GM12878 (cell line): ENCODE data around the gene PROP1. TPM values are rescaled to one million over a fixed set of nuclear protein-coding genes. Genes with fewer than 3 reads are reported as not detected.

Experiments
- ATAC-seq: fragments of 200-7000 bp; cut with Tn5 transposase; 3 replicates; pipeline ENCODE4 v1.9.1; 2020; ENCODE audit warnings: mild to moderate bottlenecking, moderate library complexity
- BruUV-seq: library from RNA; stranded (reverse); fragments of 400-500 nt; replicated peaks from 2 replicates; lab custom pipeline; 2021; lab: Mats Ljungman, UMichigan
- CTCF ChIA-PET: fragments of 300-600 bp; sonication (Branson Sonifier 250); formaldehyde crosslinking; extraction: SDS; loops from one replicate; lab custom pipeline; 2021; ENCODE audit warnings: inconsistent platforms; lab: Yijun Ruan, JAX
- POLR2A ChIA-PET: fragments of 350-600 bp; formaldehyde crosslinking; extraction: SDS; loops from one replicate; lab custom pipeline; 2021; ENCODE audit warnings: inconsistent platforms; lab: Charles Lee
- RAD21 ChIA-PET: fragments of 300-600 bp; sonication (Branson Sonifier 250); formaldehyde crosslinking; loops from one replicate; lab custom pipeline; 2023; ENCODE audit warnings: antibody characterized with exemption; ENCODE audit not compliant: unreplicated experiment; lab: Charles Lee
- SMC1A ChIA-PET: fragments of 300-600 bp; sonication (Branson Sonifier 250); formaldehyde crosslinking; loops from one replicate; lab custom pipeline; 2023; ENCODE audit not compliant: unreplicated experiment, uncharacterized antibody; lab: Charles Lee
- DNase-seq: peaks from one replicate; pipeline ENCODE4 v3.0.0-alpha.2; 2011; ENCODE audit warnings: low read depth, low spot score
- FAIRE-seq: peaks from 3 replicates; lab custom pipeline; 2011; peaks lifted over from hg19 to GRCh38; lab: Jason Lieb, UNC
- H2AFZ ChIP-seq: 2 replicates; pipeline ENCODE4 v1.6.0; 2011; ENCODE audit warnings: low read depth, low read length, control low read depth; ENCODE audit not compliant: control insufficient read depth
- H3K27ac ChIP-seq: 2 replicates; pipeline ENCODE4 v1.5.1; 2011; ENCODE audit warnings: control low read depth; ENCODE audit not compliant: control insufficient read depth, insufficient read depth
- H3K27me3 ChIP-seq, 2 experiments: replicated peaks in 1 of 2; 2 replicates each; pipeline versions ENCODE4 v1.6.0 to v1.6.1; 2011; ENCODE audit warnings: low read length in 1 of 2; ENCODE audit not compliant: control insufficient read depth in 2 of 2, insufficient read depth in 2 of 2
- H3K36me3 ChIP-seq, 2 experiments: 2 replicates each; pipeline ENCODE4 v1.5.1; 2011; ENCODE audit warnings: low read length in 1 of 2; ENCODE audit not compliant: control insufficient read depth in 2 of 2, insufficient read depth in 2 of 2
- H3K4me1 ChIP-seq: 2 replicates; pipeline ENCODE4 v1.6.1; 2011; ENCODE audit warnings: mild to moderate bottlenecking, low read length, moderate library complexity, mixed read lengths; ENCODE audit not compliant: control insufficient read depth, insufficient read depth
- H3K4me2 ChIP-seq: 2 replicates; pipeline ENCODE4 v1.6.0; 2011; ENCODE audit warnings: control low read depth; ENCODE audit not compliant: control insufficient read depth, insufficient read depth
- H3K4me3 ChIP-seq: fragments of 200-600 bp; sonication (generic); 2 replicates; pipeline ENCODE4 v1.5.1; 2016
- H3K79me2 ChIP-seq: 2 replicates; pipeline ENCODE4 v1.6.0; 2011; ENCODE audit warnings: low read length; ENCODE audit not compliant: control insufficient read depth, insufficient read depth
- H3K9ac ChIP-seq: 2 replicates; pipeline ENCODE4 v1.8.0; 2011; ENCODE audit warnings: low read length, control low read depth, mixed read lengths; ENCODE audit not compliant: control insufficient read depth, insufficient read depth
- H3K9me3 ChIP-seq: replicated peaks from 3 replicates; pipeline ENCODE4 v1.5.1; 2011; ENCODE audit warnings: mild to moderate bottlenecking, low read length; ENCODE audit not compliant: control insufficient read depth, insufficient read depth
- H4K20me1 ChIP-seq: 2 replicates; pipeline ENCODE4 v1.6.0; 2011; ENCODE audit not compliant: control insufficient read depth, insufficient read depth
- BACH1 ChIP-seq: fragments of 450-650 bp; IDR thresholded peaks from 2 replicates; pipeline ENCODE4 v1.6.1; 2017; ENCODE audit warnings: mild to moderate bottlenecking, borderline replicate concordance
- BMI1 ChIP-seq: fragments of 450-650 bp; IDR thresholded peaks from 2 replicates; pipeline ENCODE4 v1.6.1; 2016; ENCODE audit warnings: mild to moderate bottlenecking, moderate library complexity, borderline replicate concordance
- BRCA1 ChIP-seq: IDR thresholded peaks from 2 replicates; pipeline ENCODE4 v1.6.1; 2011; ENCODE audit warnings: low read depth, low read length, improper control_type of control experiment
- CBX5 ChIP-seq: sonication (generic); IDR thresholded peaks from 2 replicates; pipeline ENCODE4 v1.6.1; 2016; ENCODE audit warnings: low read depth, moderate library complexity, mild to moderate bottlenecking, inconsistent platforms
- GATAD2B ChIP-seq: fragments of 450-650 bp; conservative IDR thresholded peaks from 2 replicates; pipeline ENCODE4 v1.6.1; 2017; ENCODE audit warnings: low read depth, mild to moderate bottlenecking, moderate library complexity
- HDAC2 ChIP-seq: fragments of 200-600 bp; sonication (generic); IDR thresholded peaks from 2 replicates; pipeline ENCODE4 v1.6.1; 2017
- KDM1A ChIP-seq: fragments of 200-600 bp; sonication (generic); IDR thresholded peaks from 2 replicates; pipeline ENCODE4 v1.6.1; 2016; ENCODE audit warnings: borderline replicate concordance
- LARP7 ChIP-seq: fragments of 450-650 bp; IDR thresholded peaks from 2 replicates; pipeline ENCODE4 v1.6.1; 2017; ENCODE audit warnings: mild to moderate bottlenecking
- PAX5 ChIP-seq: IDR thresholded peaks from 2 replicates; pipeline ENCODE4 v1.6.1; 2011; ENCODE audit warnings: low read depth, low read length, borderline replicate concordance
- POLR2A ChIP-seq: IDR thresholded peaks from 2 replicates; pipeline ENCODE4 v1.6.1; 2011; ENCODE audit warnings: low read depth, mild to moderate bottlenecking, low read length
- RCOR1 ChIP-seq: conservative IDR thresholded peaks from 2 replicates; pipeline ENCODE4 v1.6.1; 2012; ENCODE audit warnings: low read depth, low read length, improper control_type of control experiment
- SIN3A ChIP-seq: IDR thresholded peaks from 2 replicates; pipeline ENCODE4 v1.6.1; 2012; ENCODE audit warnings: low read depth, low read length, improper control_type of control experiment
- SPI1 ChIP-seq: IDR thresholded peaks from 2 replicates; pipeline ENCODE4 v1.6.1; 2011; ENCODE audit warnings: low read depth, mild to moderate bottlenecking, low read length, moderate library complexity, borderline replicate concordance; ENCODE audit not compliant: insufficient read depth
- TARDBP ChIP-seq: IDR thresholded peaks from 2 replicates; pipeline ENCODE4 v1.6.1; 2016; ENCODE audit warnings: borderline replicate concordance
- TCF7 ChIP-seq: IDR thresholded peaks from 2 replicates; pipeline ENCODE4 v1.6.1; 2014; ENCODE audit warnings: antibody characterized with exemption, borderline replicate concordance
- YBX1 ChIP-seq: fragments of 450-650 bp; IDR thresholded peaks from 2 replicates; pipeline ENCODE4 v1.6.1; 2016; ENCODE audit warnings: antibody characterized with exemption
- ZBED1 ChIP-seq: IDR thresholded peaks from 2 replicates; pipeline ENCODE4 v1.6.1; 2016; ENCODE audit warnings: borderline replicate concordance
- WGBS: methylation state at CpG from one replicate; pipeline ENCODE4 v1.1.6; 2016; ENCODE audit warnings: low lambda C conversion rate; ENCODE audit not compliant: insufficient replicate concordance, insufficient coverage; ENCODE audit errors: missing lambda C conversion rate; 5-methylcytosine and 5-hydroxymethylcytosine counted together
- in situ Hi-C: fragments of 300-500 bp; cut with MboI; formaldehyde crosslinking; loops from 9 replicates; pipeline ENCODE4 v1.14.3; 2018; ENCODE audit warnings: mixed read lengths
- intact Hi-C: fragments of 100-400 bp; cut with micrococcal nuclease; formaldehyde crosslinking; loops from one replicate; pipeline ENCODE4 v1.14.2; 2022; ENCODE audit not compliant: unreplicated experiment
- polyA plus RNA-seq, 11 experiments: library from polyadenylated mRNA; depleted of rRNA in 4 of 11; unstranded in 6 of 11; stranded (reverse) in 5 of 11; fragments of >200 nt; fragmentation: Nextera tagmentation in 4 of 11; fragmentation: Illumina TruSeq in 1 of 11; extraction: Ambion mirVana in 4 of 11; extraction: Trizol in 1 of 11; gene quantifications; 1 replicate in 1 of 11; 2 replicates in 10 of 11; pipeline versions ENCODE4 v1.2.1 to v1.2.3, GENCODE V29; 2011 to 2016; ENCODE audit warnings: inconsistent platforms in 2 of 11, missing spikeins in 2 of 11, low read depth in 1 of 11
- total RNA-seq, 4 experiments: library from RNA; depleted of rRNA in 3 of 4; stranded (reverse); fragments of >200 nt in 3 of 4; fragmentation: Illumina TruSeq in 1 of 4; extraction: Trizol in 1 of 4; gene quantifications; 2 replicates each; pipeline versions ENCODE4 v1.2.1 to v1.2.3, GENCODE V29; 2013 to 2021
- TF ChIP-seq, protein P1 (sequence below): fragments of 450-650 bp; IDR thresholded peaks from 2 replicates; pipeline ENCODE4 v1.6.1; 2017; ENCODE audit warnings: borderline replicate concordance
- TF ChIP-seq, protein P2 (sequence below): fragments of 450-650 bp; IDR thresholded peaks from 2 replicates; pipeline ENCODE4 v1.6.1; 2017; ENCODE audit warnings: mild to moderate bottlenecking
- TF ChIP-seq, protein P3 (sequence below): fragments of 450-650 bp; IDR thresholded peaks from 2 replicates; pipeline ENCODE4 v1.6.1; 2016; ENCODE audit warnings: mild to moderate bottlenecking

PROP1 gene
- total and polyA plus RNA-seq, 10 of the 15 experiments (the other 5 are each of a cell fraction or from before 2014, with no cell fraction given) = not detected

DNA sequence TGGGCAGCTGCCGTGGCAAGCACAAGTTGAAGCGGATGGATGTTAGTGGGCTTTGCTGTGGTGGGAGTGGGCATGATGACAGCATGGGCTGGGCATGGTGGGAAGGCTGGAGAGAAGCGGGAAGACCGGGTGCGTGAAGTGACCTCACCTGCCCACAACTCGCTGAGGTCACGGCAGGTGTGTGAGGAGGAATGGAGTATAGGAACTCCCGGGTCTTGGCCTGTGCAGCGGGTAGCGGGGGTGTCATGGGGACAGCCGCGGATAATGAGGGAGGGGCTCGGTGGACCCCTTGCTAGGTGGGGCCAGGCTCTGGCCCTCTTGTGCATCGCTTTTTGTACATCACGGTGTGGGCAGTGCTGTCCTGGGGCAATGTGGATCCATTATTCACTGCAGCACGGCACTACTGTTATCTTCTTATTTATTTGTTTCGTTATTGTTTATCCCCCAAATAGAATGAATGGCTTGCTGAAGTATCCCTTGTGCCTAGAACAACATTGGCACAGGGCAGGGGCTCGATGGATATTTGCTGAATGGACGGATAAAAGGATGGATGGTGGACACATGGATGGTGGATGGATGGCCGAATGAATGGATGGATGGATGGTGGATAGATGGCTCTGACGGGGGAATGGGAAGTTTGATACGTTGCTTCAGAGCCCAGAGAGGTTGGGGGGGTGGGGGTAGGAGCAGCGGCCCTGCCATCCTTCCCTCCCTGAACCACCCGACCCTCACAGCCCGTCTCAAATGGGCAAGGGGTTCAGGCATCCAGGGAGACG is 14.6 kb downstream of the PROP1 start (continued):
- no peak for TF ChIP-seq BACH1
- no peak for TF ChIP-seq BRCA1
- no peak for TF ChIP-seq TARDBP
- no peak for TF ChIP-seq TCF7
- no peak for TF ChIP-seq PAX5
- TF ChIP-seq RCOR1 = no peak
- no peak for TF ChIP-seq BMI1
- no peak for TF ChIP-seq POLR2A
- no peak for TF ChIP-seq GATAD2B

DNA sequence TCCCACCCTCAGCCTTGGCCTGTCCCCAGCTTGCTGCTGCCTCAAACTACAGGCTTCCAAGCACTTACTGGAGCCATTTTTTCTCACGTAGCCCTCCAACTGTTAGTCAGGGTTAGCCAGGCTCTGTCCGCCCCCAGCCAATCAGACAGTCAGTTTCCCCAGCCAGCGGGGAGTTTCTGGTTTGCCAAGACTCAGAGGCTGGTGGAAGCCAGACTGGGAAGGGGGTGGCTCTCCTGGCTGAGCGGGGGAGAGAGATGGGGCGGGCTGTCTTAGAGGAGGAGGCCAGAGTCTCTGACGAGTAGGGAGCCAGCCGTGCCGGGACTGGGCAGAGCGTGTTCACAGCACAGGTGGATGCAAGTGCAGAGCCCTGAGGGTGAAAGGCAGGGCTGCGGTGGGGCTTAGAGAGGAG is 15.3 kb downstream of the PROP1 start:
- H3K9me3 ChIP-seq = no peaks in the 10 kb centered on the region; the same call in 2 of the 3 replicates
- SMC1A ChIA-PET = no interaction called here
- no peak overlapping the region for H3K27ac ChIP-seq
- no peaks in the 10 kb centered on the region for H3K79me2 ChIP-seq
- no TSS peak for BruUV-seq
- no peak overlapping the region for H3K9ac ChIP-seq
- no peaks in the 10 kb centered on the region for H4K20me1 ChIP-seq
- no peaks in the 10 kb centered on the region for H3K4me1 ChIP-seq
- H3K4me2 ChIP-seq = no peak overlapping the region
- POLR2A ChIA-PET = no interaction called here
- ATAC-seq (no peak), FAIRE-seq (no peak), DNase-seq (no peak)
- CTCF ChIA-PET = no interaction called here
- RAD21 ChIA-PET = no interaction called here
- no peak overlapping the region for H2AFZ ChIP-seq
- WGBS = 47% methylated on average over 10 of the region's 10 CpGs
- in situ Hi-C loops (no loop called here), intact Hi-C loops (no loop called here)
- H3K27me3 ChIP-seq = peaks cover 3 to 4% of the 10 kb centered on the region in 2 experiments
- H3K4me3 ChIP-seq = no peak overlapping the region
- no peaks in the 10 kb centered on the region for H3K36me3 ChIP-seq
- TF ChIP-seq SPI1 (no peak), SIN3A (no peak), KDM1A (no peak), BMI1 (no peak), CBX5 (no peak), TARDBP (no peak), ZBED1 (no peak), LARP7 (no peak), YBX1 (no peak), HDAC2 (no peak)
- TF ChIP-seq, protein P1, sequence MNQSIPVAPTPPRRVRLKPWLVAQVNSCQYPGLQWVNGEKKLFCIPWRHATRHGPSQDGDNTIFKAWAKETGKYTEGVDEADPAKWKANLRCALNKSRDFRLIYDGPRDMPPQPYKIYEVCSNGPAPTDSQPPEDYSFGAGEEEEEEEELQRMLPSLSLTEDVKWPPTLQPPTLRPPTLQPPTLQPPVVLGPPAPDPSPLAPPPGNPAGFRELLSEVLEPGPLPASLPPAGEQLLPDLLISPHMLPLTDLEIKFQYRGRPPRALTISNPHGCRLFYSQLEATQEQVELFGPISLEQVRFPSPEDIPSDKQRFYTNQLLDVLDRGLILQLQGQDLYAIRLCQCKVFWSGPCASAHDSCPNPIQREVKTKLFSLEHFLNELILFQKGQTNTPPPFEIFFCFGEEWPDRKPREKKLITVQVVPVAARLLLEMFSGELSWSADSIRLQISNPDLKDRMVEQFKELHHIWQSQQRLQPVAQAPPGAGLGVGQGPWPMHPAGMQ = no peak
- TF ChIP-seq, protein P2, sequence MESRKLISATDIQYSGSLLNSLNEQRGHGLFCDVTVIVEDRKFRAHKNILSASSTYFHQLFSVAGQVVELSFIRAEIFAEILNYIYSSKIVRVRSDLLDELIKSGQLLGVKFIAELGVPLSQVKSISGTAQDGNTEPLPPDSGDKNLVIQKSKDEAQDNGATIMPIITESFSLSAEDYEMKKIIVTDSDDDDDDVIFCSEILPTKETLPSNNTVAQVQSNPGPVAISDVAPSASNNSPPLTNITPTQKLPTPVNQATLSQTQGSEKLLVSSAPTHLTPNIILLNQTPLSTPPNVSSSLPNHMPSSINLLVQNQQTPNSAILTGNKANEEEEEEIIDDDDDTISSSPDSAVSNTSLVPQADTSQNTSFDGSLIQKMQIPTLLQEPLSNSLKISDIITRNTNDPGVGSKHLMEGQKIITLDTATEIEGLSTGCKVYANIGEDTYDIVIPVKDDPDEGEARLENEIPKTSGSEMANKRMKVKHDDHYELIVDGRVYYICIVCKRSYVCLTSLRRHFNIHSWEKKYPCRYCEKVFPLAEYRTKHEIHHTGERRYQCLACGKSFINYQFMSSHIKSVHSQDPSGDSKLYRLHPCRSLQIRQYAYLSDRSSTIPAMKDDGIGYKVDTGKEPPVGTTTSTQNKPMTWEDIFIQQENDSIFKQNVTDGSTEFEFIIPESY = no peak
- TF ChIP-seq, protein P3, sequence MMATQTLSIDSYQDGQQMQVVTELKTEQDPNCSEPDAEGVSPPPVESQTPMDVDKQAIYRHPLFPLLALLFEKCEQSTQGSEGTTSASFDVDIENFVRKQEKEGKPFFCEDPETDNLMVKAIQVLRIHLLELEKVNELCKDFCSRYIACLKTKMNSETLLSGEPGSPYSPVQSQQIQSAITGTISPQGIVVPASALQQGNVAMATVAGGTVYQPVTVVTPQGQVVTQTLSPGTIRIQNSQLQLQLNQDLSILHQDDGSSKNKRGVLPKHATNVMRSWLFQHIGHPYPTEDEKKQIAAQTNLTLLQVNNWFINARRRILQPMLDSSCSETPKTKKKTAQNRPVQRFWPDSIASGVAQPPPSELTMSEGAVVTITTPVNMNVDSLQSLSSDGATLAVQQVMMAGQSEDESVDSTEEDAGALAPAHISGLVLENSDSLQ = no peak
